Measurements from ENCODE around the gene PADI2.
"Not testable (repeated sequence)": the region's sequence is repeated elsewhere in the genome, so short reads cannot be mapped to it uniquely, and the experiment has no call there.

Gene PADI2

GRCh38 chr1:17080085-17080759 lies 39.0 kb downstream of the PADI2 start:
- no peak for DNase-seq

GRCh38 chr1:17078991-17079868 lies 40.0 kb downstream of the PADI2 start:
- no peak for DNase-seq

GRCh38 chr1:17075470-17076255 lies 43.6 kb downstream of the PADI2 start:
- DNase-seq = peak; percentile 43

GRCh38 chr1:17071794-17072193 lies 47.5 kb downstream of the PADI2 start:
- no peak for DNase-seq

- no peak for DNase-seq
These were observed 49.1 kb downstream of the PADI2 start for GRCh38 chr1:17070163-17070525.

GRCh38 chr1:17069452-17070162 lies 49.6 kb downstream of the PADI2 start:
- no peak for DNase-seq

- DNase-seq = no peak
These were observed 50.5 kb downstream of the PADI2 start for GRCh38 chr1:17068789-17069188.

GRCh38 chr1:17067465-17068240 lies 51.6 kb downstream of the PADI2 start:
- no peak for DNase-seq

GRCh38 chr1:17067069-17067426 lies 52.2 kb downstream of the PADI2 start:
- no peak for DNase-seq

- no peak for DNase-seq
These were observed 52.7 kb downstream of the PADI2 start for GRCh38 chr1:17066361-17067068.

- no peak for DNase-seq
These were observed 53.6 kb downstream of the PADI2 start for GRCh38 chr1:17065666-17066065.

- DNase-seq = not testable (repeated sequence)
These were observed 56.5 kb downstream of the PADI2 start for GRCh38 chr1:17062751-17063150.

- DNase-seq = no peak
These were observed 57.4 kb downstream of the PADI2 start for GRCh38 chr1:17061892-17062291.

GRCh38 chr1:17061486-17061885 lies 57.8 kb downstream of the PADI2 start:
- no peak for DNase-seq

- DNase-seq = no peak
These were observed 58.9 kb downstream of the PADI2 start for GRCh38 chr1:17060306-17060749.

- DNase-seq = peak; percentile 66
These were observed 59.6 kb downstream of the PADI2 start for GRCh38 chr1:17059391-17060305.

- DNase-seq = no peak
These were observed 62.7 kb downstream of the PADI2 start for GRCh38 chr1:17056551-17056950.

- DNase-seq = no peak
These were observed 63.5 kb downstream of the PADI2 start for GRCh38 chr1:17055801-17056200.

GRCh38 chr1:17053685-17054410 lies 65.4 kb downstream of the PADI2 start, which contains the start of gene SDHB:
Gene SDHB (minus strand): TSS chr1:17054032. CDS start chr1:17054019, 13 bp downstream.
- peak; percentile 97 for DNase-seq
